T-helper 2 cell treated with Interferon-gamma antibody and Interleukin-4, amounts not matched to agents 5 μg/mL and 100 μg/mL, for 36 hours (primary cell): ENCODE results near the gene SYF2.
"Not testable (repeated sequence)": the region's sequence is repeated elsewhere in the genome, so short reads cannot be mapped to it uniquely, and the experiment has no call there.

Experiments
- DNase-seq: peaks from one replicate; pipeline ENCODE4 v3.0.0; 2021; ENCODE audit warnings: low spot score
- H3K27ac Mint-ChIP-seq: one replicate; pipeline ENCODE4 v1.8.0; 2021; ENCODE audit warnings: mild to moderate bottlenecking, mixed read lengths
- H3K27me3 Mint-ChIP-seq: one replicate; pipeline ENCODE4 v1.8.0; 2021; ENCODE audit warnings: low read depth, mixed read lengths
- H3K36me3 Mint-ChIP-seq: one replicate; pipeline ENCODE4 v1.8.0; 2021; ENCODE audit warnings: low read depth, mixed read lengths
- H3K4me1 Mint-ChIP-seq: one replicate; pipeline ENCODE4 v1.8.0; 2021; ENCODE audit warnings: low read depth, mixed read lengths
- H3K4me3 Mint-ChIP-seq: one replicate; pipeline ENCODE4 v1.8.0; 2022; ENCODE audit warnings: mild to moderate bottlenecking, moderate library complexity, mixed read lengths
- H3K9me3 Mint-ChIP-seq: one replicate; pipeline ENCODE4 v1.8.0; 2021; ENCODE audit warnings: mixed read lengths

The SYF2 gene

DNA sequence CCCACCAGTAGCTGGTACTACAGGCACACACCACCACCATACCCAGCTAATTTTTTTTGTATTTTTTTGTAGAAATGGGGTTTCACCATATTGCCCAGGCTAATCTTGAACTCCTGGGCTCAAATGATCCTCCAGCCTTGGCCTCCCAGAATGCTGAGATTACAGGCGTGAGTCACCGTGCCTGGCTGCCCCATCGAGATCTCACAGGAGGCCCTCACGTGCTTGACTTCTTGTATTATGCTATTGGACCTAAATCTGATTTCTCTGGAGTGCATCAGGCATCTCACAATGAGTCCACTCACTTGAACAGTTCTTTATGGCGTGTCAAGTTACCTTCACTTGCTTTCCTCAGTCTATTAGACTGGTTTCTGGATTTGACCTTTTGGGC lies 24.3 kb upstream of the SYF2 start:
- Mint-ChIP-seq H3K27ac (no peak overlapping the region), H3K9me3 (no peaks in the 10 kb centered on the region), H3K27me3 (peaks cover 2% of the 10 kb centered on the region), H3K4me1 (peaks cover 12% of the 10 kb centered on the region), H3K4me3 (no peak overlapping the region), H3K36me3 (no peaks in the 10 kb centered on the region)
- no peak for DNase-seq

DNA sequence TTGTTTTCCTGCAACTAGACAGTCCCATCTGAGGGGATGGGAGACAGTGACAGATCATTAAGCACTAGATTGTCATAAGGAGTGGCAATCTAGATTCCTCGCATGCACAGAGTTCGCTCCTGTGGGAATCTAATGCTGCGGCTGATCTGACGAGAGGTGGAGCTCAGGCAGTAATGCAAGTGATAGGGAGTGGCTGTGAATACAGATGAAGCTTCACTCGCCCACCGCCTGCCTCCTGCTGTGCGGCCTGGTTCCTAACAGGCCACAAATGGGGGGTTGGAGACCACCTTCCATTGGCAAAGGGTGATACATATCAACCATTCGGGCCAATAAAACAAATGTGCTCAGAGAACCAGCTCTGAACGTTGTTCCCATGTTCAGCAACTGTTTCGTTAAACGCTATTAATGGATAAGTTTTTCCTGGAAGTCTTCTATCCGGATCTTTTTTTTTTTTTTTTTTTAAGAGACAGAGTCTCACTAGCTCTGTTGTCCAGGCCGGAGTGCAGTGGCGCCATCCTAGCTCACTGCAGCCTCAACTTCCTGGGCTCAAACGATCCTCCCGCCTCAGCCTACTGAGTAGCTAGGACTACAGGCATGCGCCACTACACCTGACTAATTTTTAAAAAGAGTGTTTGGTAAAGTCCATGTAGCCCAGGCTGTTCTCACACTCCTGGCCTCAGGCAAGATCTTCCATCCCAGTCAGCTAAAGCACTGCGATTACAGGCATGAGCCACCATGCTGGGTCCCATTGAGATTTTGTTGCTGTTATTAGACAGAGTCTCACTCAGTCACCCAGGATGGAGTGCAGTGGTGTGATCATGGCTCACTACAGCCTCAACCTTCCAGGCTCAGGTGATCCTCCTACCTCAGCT lies 23.6 kb upstream of the SYF2 start:
- H3K27me3 Mint-ChIP-seq, result peaks cover 3% of the 10 kb centered on the region
- no peaks in the 10 kb centered on the region for H3K36me3 Mint-ChIP-seq
- H3K4me3 Mint-ChIP-seq, result no peak overlapping the region
- DNase-seq, result no peak
- H3K4me1 Mint-ChIP-seq, result peaks cover 12% of the 10 kb centered on the region
- no peaks in the 10 kb centered on the region for H3K9me3 Mint-ChIP-seq
- no peak overlapping the region for H3K27ac Mint-ChIP-seq

DNA sequence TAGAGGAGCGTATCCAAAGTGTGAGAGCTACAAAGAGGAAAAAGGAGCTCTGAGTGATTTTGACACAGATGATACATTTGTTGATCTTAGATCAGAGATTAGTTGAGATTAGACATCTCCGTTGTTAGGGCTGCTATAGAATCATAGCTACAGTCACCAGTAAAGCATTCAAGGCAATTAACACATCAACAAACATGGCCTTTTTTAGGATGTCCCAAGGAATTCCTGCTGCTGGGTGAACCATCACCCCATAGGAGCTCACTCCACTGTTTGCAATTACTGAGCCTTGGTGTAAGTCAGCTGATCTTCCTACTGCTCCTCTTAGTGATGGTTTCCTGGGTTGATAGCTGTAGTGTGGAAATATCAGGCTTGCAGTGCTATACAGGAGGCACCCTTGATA lies 21.6 kb upstream of the SYF2 start:
- no peak for DNase-seq
- Mint-ChIP-seq H3K27me3 (peaks cover 3% of the 10 kb centered on the region), H3K36me3 (no peaks in the 10 kb centered on the region), H3K27ac (no peak overlapping the region), H3K9me3 (no peaks in the 10 kb centered on the region), H3K4me3 (no peak overlapping the region), H3K4me1 (peaks cover 4% of the 10 kb centered on the region)

DNA sequence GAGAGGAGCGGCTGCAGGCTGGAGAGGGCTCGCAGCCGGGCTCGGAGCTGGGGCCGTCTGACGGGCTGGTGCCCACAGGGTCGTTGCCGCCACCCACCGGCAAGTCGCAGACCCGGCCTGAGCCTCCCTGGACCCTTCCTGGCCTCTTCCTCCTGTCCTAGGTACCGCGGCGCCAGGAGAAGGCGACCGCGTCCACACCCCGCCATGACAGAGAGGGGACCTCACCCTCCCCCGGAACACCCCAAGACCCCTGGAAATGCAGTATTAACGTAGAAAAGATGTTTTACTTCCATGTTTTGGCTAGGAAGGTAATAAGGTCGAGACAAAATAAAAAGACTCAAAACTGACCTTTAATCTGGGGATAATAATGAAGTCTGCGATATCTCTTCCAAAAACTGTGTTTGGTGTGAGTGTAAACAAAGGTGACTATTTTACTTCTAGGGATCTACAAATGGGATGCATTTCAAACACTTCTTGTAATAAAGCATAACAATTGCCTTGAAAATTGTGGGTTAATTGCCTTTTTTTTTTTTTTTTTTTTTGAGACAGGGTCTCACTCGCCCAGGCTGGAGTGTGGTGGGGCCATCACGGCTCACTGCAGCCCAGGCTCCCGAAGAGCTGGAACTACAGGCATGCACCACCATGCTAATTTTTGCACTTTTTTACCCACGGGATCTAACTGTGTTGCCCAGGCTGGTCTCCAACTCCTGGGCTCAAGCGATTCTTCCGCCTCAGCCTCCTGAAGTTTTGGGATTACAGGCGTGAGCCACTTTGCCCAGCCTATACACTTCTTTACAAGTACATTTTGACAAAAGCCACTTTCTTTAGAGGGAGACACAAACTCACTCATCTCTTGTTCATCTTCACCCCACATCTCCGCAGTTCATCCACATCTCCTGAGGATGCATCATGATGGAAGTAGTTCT lies 15.8 kb upstream of the SYF2 start:
- H3K27ac Mint-ChIP-seq, result peak overlapping the region; percentile 81
- no peak for DNase-seq
- no peaks in the 10 kb centered on the region for H3K9me3 Mint-ChIP-seq
- peaks cover 43% of the 10 kb centered on the region for H3K36me3 Mint-ChIP-seq
- H3K27me3 Mint-ChIP-seq, result peaks cover 6% of the 10 kb centered on the region
- peak overlapping the region; percentile 89 for H3K4me3 Mint-ChIP-seq
- peaks cover 27% of the 10 kb centered on the region for H3K4me1 Mint-ChIP-seq

DNA sequence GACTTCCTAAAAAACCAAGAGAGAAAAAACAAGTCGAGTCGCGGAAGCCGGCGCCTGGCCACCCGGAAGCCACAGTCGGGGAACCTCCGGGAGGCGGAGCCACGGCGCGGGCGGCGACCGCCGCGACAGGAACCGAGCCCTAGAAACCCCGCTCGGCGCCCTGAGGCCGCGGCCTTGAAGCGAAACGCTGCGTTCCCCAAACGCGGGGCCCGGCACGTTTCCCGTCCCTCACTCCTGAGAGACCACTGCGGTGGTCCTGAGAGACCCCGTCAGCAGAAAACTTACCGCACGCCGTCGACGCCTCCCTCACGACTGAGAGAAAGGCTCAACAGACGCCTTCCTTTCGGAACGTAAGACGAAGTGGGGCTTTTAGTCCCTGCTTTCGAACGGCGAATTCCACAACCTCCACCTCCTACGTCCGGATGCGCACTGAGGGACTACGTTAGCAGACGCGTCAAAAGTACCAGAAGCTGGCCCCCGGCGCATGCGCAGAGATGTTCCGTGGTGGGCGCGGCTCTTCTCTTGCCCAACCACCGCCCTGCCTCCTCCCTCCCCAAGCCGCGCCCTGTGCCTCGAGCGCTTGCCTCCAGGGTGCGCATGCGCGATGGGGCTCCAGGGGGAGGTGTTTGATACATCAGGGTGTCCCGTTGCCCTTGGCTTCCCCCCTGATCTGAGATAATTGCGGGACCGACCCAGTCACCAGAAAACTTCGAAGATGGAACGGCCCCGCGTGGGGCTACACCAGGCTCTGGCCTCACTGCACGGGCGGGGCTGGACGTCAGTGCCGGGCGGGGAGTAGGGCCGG lies 14.9 kb upstream of the SYF2 start, which contains the start of gene RSRP1:
Gene RSRP1 (minus strand): TSS at position 431 of the 805 bp plus-strand sequence. CDS start 491 bp downstream, outside the sequence.
- Mint-ChIP-seq H3K4me1 (peaks cover 33% of the 10 kb centered on the region), H3K36me3 (peaks cover 52% of the 10 kb centered on the region), H3K9me3 (no peaks in the 10 kb centered on the region), H3K27me3 (peaks cover 6% of the 10 kb centered on the region), H3K4me3 (peak within 1 kb of the TSS; percentile 89), H3K27ac (peak within 1 kb of the TSS; percentile 99)
- peak; percentile 100 for DNase-seq

DNA sequence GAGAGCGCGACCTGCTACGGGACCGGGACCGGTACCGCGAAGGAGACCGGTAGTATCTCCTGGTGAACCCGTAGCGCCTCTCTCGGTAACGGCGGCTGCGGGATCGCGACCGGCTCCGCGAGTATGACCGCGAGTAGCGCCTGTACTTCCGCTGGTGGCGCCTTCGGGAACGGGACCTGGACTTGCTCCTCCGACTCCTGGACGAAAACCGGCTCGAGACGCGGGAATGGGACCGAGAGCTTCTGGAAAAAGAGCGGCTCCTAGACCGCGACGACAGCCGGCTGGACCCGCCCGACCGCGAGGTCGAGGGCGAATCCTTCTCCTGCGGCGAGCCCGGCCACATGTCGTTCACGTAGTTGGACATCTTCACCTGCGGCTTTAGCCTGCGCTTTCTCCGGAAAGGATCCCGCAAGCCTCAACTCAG lies 14.3 kb upstream of the SYF2 start:
- peak; percentile 30 for DNase-seq
- Mint-ChIP-seq H3K36me3 (peaks cover 56% of the 10 kb centered on the region), H3K27me3 (peaks cover 4% of the 10 kb centered on the region), H3K4me1 (peaks cover 36% of the 10 kb centered on the region), H3K9me3 (no peaks in the 10 kb centered on the region), H3K27ac (peak overlapping the region; percentile 99), H3K4me3 (peak overlapping the region; percentile 89)

DNA sequence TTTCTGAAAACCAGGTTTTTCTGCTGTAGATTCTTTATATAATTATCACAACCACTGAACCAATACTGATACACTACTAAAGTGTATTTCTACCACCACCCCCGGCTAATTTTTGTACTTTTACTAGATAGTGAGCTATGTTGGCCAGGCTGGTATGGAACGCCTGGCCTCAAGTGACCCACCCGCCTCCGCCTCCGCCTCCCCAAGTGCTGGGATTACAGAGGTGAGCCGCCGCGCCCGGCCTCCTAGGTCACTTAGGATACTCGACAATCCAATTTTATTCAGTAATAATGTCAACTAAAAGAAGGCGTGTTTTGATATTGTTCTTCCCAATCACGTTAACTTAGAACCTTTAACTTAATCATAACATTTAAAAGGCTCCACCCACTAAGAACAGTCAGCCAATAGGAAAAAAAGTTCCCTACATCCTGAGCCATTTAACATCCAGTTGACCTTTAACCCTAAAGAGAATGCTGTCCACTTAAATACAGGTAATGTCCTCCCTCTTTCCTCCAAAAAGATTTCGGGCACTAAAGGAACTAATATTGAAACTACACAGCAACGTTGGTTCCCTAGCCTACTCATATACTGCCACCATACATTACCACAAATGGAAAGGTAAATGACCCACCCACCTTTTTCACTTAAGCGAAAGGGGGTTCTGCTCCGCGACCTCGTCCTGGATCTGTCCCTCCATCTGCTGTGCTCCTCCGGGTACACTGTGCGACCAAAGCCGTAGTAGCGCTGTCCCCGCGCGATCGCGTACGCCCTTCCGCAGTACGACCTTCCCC lies 13.7 kb upstream of the SYF2 start:
- Mint-ChIP-seq H3K4me1 (peaks cover 36% of the 10 kb centered on the region), H3K4me3 (peak overlapping the region; percentile 89), H3K27me3 (peaks cover 3% of the 10 kb centered on the region), H3K36me3 (peaks cover 60% of the 10 kb centered on the region), H3K9me3 (no peaks in the 10 kb centered on the region), H3K27ac (peak overlapping the region; percentile 99)
- DNase-seq, result no peak

DNA sequence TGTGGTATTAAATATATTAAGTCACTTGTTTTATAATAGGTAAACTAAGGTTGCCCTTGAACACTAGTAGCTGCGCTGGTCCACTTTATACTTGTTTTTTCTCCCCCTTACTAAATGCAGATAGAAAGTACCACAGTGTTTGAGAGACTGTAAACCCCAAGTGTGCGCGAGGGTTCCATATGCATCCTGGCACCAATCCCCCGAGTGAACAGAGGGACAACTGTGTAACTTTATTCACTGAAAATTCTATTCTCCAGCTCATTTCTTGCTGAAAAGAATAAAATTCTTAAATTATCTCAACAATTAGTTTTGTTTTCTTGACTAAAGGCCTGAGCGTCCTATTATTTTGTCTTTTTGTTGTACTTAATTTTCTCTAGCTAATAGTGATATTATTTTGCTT lies 13.1 kb upstream of the SYF2 start:
- no peak for DNase-seq
- H3K4me3 Mint-ChIP-seq, result peak overlapping the region; percentile 89
- H3K27me3 Mint-ChIP-seq, result peaks cover 3% of the 10 kb centered on the region
- no peak overlapping the region for H3K27ac Mint-ChIP-seq
- no peaks in the 10 kb centered on the region for H3K9me3 Mint-ChIP-seq
- H3K36me3 Mint-ChIP-seq, result peaks cover 66% of the 10 kb centered on the region
- peaks cover 41% of the 10 kb centered on the region for H3K4me1 Mint-ChIP-seq

DNA sequence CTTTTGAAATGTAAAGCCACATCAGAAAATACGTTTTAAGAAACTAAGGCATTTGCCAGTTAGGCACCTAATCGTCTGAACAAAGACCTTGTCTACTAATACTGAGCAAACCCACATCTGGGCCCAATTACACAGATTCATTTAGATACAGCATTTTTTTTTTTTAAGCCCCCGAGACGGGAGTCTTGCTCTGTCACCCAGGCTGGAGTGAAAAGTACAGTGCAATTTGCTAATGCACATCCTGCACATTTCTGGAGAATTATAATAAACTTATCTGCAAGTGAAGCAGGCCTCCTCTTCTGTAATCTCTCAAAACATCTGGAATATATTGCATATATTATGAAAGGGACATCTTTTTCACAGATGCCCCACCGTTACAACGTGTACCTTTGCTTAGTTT lies 11.6 kb upstream of the SYF2 start:
- Mint-ChIP-seq H3K4me1 (peaks cover 51% of the 10 kb centered on the region), H3K27me3 (peaks cover 3% of the 10 kb centered on the region), H3K27ac (no peak overlapping the region), H3K36me3 (peaks cover 72% of the 10 kb centered on the region), H3K9me3 (no peaks in the 10 kb centered on the region), H3K4me3 (peak overlapping the region; percentile 24)
- DNase-seq, result no peak

DNA sequence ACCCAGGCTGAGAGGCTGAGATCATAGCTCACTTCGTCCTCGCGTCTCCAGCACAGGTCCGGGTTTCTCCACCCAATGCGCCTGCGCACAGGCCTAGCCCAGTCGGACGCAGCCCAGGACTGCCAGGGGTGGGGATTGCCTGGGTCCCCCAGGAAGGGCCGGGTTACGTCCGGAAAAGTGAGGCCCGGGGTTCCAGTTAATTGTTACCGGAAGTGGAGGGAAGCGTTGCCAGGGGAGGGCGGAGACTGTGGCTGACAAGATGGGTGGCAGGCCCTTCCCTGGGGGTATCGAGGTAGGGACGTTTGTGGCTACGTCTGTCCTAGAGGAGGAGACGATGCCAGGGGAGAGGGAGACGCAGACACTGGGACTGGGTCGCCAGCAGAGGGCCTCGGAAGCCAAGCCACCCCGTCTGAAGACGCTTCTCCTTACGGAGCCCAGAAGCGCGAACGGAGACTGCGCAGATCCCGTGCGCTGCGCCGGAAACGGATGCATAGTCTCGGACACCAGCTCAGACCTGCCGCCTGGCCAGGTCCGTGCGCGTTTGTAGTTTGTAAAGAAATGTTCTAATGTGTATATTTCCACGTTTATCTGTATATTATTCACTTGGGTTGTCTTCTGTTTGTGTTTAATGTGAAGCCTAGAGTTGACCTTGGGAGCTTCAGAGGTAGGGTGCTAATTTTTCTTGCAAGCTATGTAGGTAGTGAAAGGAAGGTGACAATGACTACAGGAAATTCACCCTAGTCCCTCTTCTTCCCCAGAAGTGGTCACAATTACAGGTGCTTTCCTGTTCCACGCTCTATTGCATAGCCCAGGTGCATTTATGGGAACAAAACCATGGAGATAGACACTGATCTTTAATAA lies 7.6 kb upstream of the SYF2 start:
- DNase-seq, result peak; percentile 90
- peaks cover 40% of the 10 kb centered on the region for H3K4me1 Mint-ChIP-seq
- peak overlapping the region; percentile 83 for H3K4me3 Mint-ChIP-seq
- H3K27ac Mint-ChIP-seq, result peak overlapping the region; percentile 91
- no peaks in the 10 kb centered on the region for H3K9me3 Mint-ChIP-seq
- no peaks in the 10 kb centered on the region for H3K27me3 Mint-ChIP-seq
- peaks cover 48% of the 10 kb centered on the region for H3K36me3 Mint-ChIP-seq

DNA sequence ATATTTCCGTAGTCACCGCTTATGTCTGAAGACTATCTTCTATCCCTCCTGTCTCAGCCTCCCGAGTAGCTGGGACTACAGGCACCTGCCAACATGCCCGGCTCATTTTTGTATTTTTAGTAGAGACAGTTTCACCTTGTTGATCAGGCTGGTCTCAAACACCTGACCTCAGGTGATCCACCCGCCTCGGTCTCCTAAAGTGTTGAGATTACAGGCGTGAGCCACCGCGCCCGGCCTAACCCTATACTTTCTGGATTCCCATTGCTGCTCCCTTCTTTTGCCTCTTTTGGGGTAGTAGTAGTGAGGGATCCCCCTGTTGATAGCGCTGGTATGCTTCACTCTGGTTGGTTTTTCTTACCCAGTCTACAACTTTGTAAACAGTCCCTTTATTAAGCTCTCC lies 5.7 kb upstream of the SYF2 start:
- H3K4me3 Mint-ChIP-seq, result no peak overlapping the region
- no peaks in the 10 kb centered on the region for H3K27me3 Mint-ChIP-seq
- no peaks in the 10 kb centered on the region for H3K9me3 Mint-ChIP-seq
- DNase-seq, result no peak
- peak overlapping the region; percentile 31 for H3K27ac Mint-ChIP-seq
- peaks cover 34% of the 10 kb centered on the region for H3K36me3 Mint-ChIP-seq
- peaks cover 30% of the 10 kb centered on the region for H3K4me1 Mint-ChIP-seq

DNA sequence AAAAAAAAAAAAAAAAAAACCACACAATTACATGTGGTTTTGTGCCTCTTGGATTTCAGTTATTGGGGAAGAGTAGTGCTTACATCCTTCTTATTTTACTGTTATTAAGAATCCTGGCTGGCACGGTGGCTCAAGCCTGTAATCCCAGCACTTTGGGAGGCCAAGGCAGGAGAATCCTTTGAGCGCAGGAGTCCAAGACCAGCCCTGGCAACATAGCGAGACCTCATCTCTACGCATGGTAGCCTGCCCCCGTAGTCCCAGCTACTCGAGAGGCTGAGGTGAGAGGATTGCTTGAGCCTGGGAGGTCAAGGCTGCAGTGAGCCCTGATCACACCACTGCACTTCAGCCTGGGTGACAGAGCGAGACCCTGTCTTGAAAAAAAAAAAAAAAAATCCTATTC lies 4.0 kb upstream of the SYF2 start:
- H3K4me3 Mint-ChIP-seq, H3K9me3 Mint-ChIP-seq, DNase-seq, H3K27ac Mint-ChIP-seq, H3K27me3 Mint-ChIP-seq: not testable (repeated sequence)
- Mint-ChIP-seq H3K4me1 (peaks cover 26% of the 10 kb centered on the region), H3K36me3 (peaks cover 25% of the 10 kb centered on the region)
